HG02981 (cell line): Measurements from ENCODE around the gene PNMA6E.

Source experiments
- ATAC-seq: cut with Tn5 transposase; IDR thresholded peaks from one replicate; pipeline ENCODE4 v1.9.1; 2021; ENCODE audit warnings: mild to moderate bottlenecking, moderate library complexity; ENCODE audit not compliant: unreplicated experiment

Gene PNMA6E

DNA sequence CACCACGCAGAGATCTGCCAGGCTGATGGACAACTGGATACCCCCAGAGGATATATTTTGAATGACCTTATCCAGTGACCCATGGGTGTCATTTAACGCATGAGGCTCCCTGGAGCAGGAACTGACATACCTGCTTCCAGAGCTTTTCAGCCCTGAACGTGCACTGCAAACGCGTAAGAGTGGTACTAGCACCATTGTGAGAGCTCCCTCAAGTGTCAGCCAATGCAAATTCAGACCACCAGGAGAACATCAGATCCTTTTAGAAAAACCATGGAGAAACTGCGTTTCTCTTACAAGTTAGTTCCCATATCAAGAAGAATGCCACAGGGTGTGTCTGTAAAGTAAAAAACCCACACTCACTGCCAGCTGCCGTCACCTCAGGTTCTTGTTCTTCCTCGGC lies 37.4 kb upstream of the PNMA6E start:
- no peak for ATAC-seq

DNA sequence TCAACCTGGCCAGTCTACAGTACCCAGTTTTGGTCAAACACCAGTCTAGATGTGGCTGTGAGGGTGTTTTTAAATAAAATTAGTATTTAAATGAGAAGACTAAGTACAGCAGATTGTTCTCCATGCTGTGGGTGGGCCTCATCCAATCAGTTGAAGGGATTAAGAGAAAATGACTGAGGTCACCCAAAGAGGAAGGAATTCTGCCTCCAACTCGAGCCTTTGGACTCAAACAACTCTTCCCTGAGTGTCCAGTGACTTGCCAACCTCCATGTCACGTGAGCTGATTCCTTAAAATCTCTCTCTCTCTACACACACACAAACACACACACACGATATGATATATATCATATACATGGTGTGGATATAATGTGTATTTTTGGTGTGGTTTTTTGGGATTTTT lies 34.7 kb upstream of the PNMA6E start:
- no peak for ATAC-seq

DNA sequence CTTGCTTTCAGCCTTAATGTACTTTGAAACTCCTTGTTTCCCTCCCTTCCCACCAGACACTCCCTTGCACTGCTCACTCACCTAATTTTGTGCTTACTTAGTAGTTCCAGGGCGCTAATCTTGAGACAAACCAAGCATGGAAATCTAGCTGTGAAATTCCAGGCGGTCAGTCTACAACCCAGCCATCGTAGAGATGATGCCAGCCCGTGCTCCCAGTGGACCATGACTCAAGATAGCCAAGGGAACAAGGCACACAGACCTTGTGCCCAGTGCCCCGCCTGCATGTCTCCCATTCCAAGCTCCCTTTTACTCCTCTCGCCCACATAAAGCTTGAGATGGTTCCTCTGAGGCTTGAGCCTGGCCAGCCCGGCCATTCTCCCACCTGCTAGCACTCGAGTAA lies 33.7 kb upstream of the PNMA6E start:
- no peak for ATAC-seq

DNA sequence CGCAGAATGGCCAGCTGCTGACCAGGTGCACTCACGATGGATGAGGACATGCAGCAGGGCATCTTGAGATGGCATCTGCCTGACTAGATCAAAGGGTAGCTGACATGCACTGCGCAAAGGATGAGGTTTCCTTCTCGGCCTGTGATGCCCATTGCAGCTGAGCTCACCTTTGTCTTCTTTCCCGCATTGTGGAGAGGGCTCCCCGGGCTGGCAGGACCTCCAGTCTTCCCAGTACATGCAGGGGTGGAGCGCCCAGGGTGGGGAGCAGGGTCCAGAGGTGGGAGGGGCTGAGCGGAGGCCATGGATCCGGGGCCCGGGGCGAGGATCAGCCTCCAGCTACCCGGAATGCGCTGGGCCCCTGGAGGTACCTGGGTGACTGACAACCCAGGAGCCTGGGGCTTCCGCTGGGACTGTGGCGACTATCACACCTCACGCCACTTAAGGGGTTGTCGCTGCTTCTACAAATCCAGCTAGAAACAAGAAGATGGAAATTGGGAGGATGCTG lies 32.7 kb upstream of the PNMA6E start:
- ATAC-seq = no peak

DNA sequence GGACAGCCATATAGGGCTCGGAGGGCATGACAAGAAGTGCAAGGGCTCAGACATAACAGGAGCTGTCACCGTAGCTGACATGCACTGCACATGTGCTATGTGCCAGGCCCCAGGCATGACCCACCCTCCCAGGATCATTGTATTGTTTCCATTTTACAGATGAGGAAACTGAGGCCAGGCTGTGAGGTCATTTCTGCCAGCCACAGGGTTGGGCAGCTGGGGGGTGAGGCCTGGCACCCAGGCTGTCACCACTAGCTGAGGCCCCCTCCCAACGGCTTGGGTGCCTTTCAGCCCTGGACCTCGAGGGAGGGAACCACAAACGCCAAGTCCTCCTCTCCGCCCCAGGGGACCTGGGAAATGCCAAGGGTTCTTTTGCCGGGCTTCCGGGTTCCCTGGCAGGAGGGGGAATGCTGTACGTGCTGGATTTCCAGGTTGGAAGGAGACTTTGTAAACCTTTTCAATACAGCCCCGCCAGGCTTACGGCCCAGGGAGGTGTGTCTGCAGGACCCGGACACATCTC lies 32.1 kb upstream of the PNMA6E start:
- no peak for ATAC-seq

DNA sequence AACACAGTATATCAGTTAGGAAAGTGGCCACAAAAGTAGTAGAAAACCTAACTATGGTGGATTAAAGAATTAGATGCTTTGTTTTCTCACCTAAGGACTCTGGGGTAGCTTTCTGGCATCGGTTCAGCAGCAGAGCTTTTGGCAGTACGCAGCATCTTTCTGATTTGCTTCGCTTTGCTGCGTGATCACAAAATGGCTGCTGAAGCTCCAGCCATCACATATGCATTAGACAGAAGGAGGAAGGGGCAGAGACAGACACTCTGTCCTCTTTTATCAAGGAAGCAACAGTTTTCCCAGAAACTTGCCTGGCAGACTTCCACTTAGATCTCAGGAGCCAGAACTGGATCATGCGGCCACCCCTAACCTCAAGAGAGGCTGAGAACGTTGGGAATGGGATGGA lies 29.6 kb upstream of the PNMA6E start:
- ATAC-seq = no peak

GRCh38 chrX:153426204-153426603 lies 25.1 kb upstream of the PNMA6E start:
- ATAC-seq = no peak

GRCh38 chrX:153423652-153424051 lies 22.5 kb upstream of the PNMA6E start:
- ATAC-seq = no peak

DNA sequence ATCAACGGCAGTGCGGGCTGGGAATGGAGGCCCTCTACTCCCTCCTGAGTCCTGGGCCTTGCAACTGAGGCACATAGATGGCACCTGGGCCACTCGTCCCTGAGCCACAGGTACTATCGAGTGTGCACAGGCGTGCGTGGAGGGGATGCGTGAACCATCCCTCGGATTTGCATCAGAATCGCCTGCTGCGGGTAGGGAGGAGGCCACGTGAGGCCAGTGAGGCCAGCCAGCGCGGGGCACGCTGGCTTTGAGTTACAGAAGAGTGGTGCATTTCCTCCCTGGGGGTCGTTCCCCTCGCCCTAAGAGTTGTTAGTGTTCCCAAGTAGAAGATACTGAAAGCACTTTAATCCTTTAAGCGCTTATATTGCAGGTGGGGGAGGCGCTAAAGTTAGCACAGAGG lies 20.7 kb upstream of the PNMA6E start:
- ATAC-seq = no peak

- ATAC-seq = no peak
Measured at GRCh38 chrX:153420851-153421599, 19.9 kb upstream of the PNMA6E start.

DNA sequence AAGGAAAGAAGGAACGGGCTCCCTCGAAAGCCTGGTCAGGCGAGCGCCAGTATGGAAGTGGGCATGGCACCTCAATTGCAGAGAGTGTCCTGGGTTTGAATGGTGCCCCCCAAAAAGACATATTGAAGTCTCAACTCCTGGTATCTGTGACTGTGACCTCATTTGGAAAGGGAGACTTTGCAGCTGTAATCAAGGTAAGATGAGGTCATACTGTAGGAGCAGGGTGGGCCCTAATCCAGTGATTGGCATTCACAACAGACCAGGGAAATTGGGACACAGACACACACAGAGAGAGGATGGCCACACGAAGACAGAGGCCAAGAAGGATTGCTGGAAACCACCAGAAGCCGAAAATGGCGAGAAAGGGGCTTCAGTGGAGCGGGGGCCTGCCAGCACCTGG lies 16.5 kb upstream of the PNMA6E start:
- ATAC-seq = no peak

DNA sequence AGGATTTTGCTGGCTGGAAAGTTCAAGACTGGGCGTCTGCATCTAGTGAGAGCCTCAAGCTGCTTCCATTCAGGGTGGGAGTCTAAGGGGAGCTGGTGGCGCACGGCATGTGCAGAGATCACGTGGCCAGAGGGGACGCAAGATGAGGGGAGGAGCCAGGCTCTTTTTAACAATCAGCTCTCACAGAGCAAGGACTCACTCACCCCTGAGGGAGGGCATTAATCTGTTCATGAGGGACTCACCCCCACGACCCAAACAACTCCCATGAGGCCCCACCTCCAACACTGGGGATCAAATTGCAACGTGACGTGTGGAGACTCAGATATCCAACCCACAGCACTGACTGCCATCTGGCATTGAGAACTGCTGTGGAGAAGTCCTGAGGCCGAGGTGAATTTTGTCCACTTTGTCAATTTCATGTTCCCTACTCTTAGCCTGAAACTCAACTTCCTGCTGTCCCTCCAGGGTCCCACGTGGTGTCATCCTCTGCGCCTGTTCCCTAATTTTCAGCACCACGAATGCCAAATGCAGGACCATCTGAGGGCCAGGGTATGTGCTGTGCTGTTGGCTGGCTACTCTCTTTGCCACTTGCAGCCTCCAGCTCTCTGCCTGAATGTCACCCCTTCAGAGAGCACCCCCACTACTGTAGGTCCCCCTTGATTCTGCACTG lies 15.8 kb upstream of the PNMA6E start:
- no peak for ATAC-seq

DNA sequence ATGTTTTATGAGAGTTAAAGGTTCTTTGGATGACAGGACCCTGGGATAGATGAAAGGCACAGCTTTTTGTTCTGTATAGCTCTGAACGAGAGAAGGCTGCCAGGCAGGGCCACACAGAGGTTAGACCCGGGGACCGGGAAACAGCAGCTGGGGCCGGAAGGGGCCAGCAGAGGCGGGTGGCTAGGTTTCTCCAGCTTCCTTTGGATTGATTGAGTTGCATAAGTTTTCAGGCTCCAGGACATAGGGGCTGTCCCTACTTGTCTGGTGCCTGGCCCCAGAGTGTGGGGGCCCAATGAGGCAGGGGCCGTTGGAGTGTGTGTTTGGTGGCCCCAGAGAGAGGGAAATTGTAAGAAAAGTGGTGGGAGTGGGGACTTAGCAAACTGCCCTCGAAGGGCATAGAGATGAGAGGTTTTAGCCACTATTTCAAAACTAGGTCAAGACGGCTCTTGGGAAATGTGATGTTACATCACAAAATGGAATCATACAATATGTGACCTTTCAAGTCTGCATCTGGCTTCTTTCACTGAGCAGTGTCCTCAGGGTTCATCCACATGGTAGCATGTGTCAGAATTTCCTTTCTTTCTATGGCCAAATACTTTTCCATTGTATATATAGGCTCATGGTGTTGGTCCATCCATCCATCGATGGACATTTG lies 13.8 kb upstream of the PNMA6E start:
- no peak for ATAC-seq

DNA sequence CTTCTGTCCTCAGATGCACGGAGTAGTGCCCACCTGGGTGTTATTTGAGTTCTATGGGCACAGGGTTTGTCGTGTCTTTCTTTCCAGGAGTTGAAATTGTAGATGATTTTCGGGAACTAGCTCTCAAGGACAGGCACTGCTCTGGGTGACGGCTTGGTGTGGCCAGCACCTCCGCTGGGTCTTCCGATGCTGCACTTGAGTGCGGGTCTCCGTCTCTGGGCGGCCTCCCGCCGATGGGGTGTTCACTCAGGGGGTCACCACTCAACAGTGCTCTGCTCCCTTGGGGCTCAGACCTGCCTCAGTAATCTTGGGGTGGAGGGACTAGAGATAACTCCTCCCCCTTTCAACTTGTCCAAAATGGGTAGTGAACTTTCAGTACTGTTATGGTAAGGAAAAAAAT lies 12.6 kb upstream of the PNMA6E start:
- ATAC-seq = no peak

DNA sequence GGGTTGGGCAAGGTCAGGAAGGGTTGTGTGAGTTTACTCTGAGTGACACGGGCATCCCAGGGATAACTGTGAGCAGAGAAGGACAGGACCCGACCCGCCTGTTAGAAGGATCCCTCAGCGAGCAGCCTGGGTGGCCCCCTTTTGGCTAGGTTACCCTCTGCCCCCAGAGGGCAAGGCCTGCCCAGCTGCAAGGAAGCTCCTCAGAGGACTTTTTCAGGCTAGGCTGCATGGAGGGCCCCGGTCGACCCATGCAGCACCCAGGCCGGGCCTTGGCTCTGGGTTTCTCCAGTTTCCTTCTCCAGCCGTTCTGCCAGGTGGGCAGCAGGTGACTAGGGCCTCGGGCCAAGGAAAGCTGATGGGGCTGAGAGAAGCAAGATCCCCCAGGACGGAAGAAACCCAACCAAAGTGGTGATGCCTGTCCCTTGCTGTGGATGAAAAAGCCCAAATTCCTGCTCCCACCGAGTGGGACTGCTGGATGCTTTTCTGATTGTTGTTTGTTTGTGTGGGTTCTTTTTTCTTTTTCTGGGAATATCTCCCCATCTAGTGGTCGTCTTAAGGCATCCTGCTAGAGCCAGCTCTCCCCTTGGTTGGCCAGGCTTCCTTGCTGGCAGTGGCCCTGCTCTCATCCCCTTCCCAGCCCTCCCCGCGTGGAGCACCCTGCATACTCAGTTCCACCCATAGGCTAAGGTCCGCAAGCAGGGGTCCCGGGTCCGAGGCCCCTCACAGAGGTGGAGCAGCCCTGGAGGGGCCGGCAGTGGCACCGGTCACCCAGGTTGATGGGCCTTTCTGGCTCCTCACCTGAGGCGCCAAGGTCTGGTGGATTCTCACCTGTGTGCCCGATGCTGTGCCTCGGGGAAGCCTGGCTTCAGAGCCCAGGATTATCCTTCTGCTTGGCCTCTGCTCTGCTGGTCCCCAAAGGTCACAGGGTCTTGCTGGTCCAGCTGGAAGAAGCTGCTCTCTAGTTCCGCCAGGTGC lies 11.9 kb upstream of the PNMA6E start:
- no peak for ATAC-seq

- no peak for ATAC-seq
Measured at GRCh38 chrX:153411988-153412574, 10.9 kb upstream of the PNMA6E start.

DNA sequence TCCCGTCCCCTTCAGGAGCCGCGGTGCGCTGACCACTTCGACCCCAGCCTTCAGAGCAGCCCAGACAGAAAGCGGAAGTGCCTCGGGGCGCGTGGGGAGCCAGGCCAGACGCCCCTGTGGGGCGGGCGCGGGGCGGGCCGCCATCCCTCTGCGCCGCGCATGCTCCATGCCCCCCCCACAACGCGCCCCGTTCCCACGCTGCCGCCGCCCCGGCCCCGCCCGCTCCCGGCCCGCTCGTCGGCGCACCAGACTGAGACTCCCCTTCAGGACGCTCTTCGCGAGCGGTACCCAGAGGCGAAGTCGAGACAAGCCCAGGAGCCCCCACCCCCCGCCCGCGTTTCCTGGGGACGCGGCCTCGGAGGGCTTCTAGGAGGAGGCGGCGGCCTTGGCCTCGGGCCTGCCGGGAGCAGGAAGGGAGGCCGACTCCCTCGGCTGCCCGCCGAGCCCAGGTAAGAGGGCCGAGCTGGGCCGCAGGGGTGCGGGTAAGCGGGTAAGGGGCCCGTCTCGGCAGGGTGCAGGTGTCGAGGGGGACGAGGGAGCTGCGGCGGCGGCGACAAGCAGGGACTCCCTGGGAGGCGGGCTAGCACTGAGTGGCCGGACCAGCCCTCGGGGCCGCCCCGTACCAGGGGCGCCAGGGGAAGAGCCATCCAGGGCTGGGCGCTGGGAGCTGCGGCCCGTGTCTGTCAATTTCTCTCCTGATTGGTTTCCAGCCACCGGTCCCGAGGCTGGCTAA lies 10.3 kb upstream of the PNMA6E start, which contains the start of gene ZFP92:
Gene ZFP92 (plus strand): TSS at position 218 of the 733 bp plus-strand sequence. CDS start 6,851 bp downstream, outside the sequence.
- peak; percentile 72 for ATAC-seq

- ATAC-seq = no peak
Measured at GRCh38 chrX:153410888-153411254, 9.7 kb upstream of the PNMA6E start.

GRCh38 chrX:153410373-153410772 lies 9.2 kb upstream of the PNMA6E start:
- ATAC-seq = no peak
